ENCODE data around the gene TMEM179. TPM values are rescaled to one million over a fixed set of nuclear protein-coding genes. Genes with fewer than 3 reads are reported as not detected.

The TMEM179 gene
- total RNA-seq, 4 donors from 2014 or later = not detected

DNA sequence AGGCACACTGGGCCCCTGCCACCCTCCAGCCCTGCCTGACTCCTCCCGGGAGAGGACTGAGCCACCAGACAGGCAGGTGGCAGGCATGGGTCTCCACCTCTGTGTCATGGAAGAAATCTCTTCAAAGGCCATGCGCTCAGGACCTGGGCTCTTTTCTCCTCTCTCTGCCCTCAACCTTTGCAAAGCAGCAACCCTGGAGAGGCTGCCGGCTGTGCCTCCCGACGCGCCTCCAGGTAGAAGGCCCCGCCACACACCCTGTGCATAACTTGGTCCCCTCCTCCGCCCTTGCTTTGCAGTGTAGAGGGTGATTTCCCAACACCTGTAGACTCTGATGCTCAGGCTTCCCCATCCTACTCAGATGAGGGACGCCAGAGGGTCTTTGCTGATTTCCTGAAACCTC is 28.2 kb upstream of the TMEM179 start:
- no peak overlapping the region for H3K4me3 ChIP-seq (ENCODE audit: low read depth, poor library complexity, severe bottlenecking)
- peak in 1 of 2 donors; percentile 56 for DNase-seq (ENCODE audit: low spot score in 2 of 2)
- 70 to 77% methylated on average over 9 of the region's 9 CpGs for WGBS, 2 donors
- intact Hi-C loops (cut with DNase I; ENCODE audit: low total_unique reads) = loop anchor here (10.0 kb wide), 1 partner anchor 498 kb away; the partner anchor contains the start of gene KIF26A
- no peak for TF ChIP-seq POLR2A (IDR thresholded peaks at IDR 0.05)
- TF ChIP-seq, protein P1, sequence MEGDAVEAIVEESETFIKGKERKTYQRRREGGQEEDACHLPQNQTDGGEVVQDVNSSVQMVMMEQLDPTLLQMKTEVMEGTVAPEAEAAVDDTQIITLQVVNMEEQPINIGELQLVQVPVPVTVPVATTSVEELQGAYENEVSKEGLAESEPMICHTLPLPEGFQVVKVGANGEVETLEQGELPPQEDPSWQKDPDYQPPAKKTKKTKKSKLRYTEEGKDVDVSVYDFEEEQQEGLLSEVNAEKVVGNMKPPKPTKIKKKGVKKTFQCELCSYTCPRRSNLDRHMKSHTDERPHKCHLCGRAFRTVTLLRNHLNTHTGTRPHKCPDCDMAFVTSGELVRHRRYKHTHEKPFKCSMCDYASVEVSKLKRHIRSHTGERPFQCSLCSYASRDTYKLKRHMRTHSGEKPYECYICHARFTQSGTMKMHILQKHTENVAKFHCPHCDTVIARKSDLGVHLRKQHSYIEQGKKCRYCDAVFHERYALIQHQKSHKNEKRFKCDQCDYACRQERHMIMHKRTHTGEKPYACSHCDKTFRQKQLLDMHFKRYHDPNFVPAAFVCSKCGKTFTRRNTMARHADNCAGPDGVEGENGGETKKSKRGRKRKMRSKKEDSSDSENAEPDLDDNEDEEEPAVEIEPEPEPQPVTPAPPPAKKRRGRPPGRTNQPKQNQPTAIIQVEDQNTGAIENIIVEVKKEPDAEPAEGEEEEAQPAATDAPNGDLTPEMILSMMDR (IDR thresholded peaks at IDR 0.05) = no peak

DNA sequence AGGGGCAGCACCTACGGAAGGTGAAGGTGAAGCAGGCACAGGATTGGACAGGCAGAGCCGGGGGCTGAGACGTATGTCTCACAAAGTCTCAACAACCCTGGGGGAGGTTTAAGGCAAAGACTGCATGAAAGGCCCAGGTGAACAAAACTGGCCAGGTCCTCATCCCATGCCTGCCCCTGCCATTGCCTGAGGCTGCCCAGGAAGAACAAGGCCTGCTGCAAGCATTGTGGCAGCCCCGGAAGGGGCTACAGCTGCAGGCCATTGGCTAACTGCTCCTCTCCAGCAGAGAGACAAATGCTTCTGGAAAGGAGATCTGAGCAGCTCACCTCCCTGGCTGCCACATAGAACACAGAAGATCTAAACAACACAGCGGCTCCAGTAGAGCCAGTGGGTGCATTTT is 20.4 kb upstream of the TMEM179 start:
- DNase-seq (ENCODE audit: low spot score in 2 of 2) = peak in 1 of 2 donors; percentile 58
- intact Hi-C loops (cut with DNase I; ENCODE audit: low total_unique reads) = no loop called here
- H3K4me3 ChIP-seq (ENCODE audit: low read depth, poor library complexity, severe bottlenecking) = no peak overlapping the region
- TF ChIP-seq POLR2A (IDR thresholded peaks at IDR 0.05) = no peak
- TF ChIP-seq, protein P1 (IDR thresholded peaks at IDR 0.05) = no peak
- WGBS, 2 donors = 66 to 73% methylated on average over 4 to 5 of the region's 5 CpGs

DNA sequence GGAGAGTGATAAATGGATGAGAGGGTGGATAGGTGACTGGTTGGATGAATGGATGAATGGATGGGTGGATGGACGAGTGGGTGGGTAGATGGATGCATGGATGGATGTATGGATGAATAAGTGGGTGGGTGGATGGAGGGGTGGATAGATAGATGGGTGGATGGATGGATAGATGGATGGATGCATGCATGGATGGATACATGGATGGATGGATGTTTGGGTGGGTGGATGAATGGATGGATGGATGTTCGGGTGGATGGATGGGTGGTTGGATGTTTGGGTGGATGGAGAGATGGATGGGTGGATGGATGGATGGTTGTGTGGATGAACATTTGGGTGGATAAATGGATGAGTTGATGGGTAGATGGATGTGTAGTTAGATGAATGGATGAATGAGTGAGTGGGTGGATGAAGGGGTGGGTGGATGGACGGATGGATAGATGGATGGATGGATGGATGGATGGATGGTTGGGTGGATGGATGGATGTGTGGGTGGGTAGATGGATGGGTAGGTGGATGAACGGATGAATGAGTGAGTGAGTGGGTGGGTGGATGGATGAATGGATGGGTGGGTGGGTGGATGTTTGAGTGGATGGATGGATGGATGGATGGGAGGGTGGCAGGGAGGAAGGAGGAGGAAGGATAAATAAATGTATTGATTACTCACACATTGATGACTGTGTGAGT is 9.7 kb upstream of the TMEM179 start:
- no peak for DNase-seq (ENCODE audit: low spot score in 2 of 2)
- no peak overlapping the region for H3K4me3 ChIP-seq (ENCODE audit: low read depth, poor library complexity, severe bottlenecking)
- WGBS, 2 donors = 62 to 66% methylated on average over 4 of the region's 4 CpGs
- TF ChIP-seq POLR2A (IDR thresholded peaks at IDR 0.05) = no peak
- TF ChIP-seq, protein P1 (IDR thresholded peaks at IDR 0.05) = no peak
- intact Hi-C loops (cut with DNase I; ENCODE audit: low total_unique reads) = no loop called here

DNA sequence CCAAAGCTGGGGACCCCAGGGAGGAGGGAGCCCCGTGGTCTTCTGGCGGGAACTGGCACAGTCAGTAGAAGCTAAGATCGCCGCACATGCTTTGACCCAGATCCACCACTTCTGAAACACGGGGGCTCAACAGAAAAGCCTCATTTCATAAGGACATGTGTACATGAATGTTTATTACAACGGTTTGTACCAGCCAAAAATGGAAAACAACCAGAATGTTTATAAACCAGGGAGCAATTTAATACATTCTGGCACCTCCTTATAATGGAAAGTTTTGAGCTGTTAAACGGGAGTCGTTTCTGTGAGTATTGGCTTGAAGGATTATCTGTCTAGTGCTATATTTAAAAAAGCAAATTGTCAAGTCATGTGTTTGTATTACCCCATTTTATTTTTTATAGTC is 7.3 kb upstream of the TMEM179 start:
- TF ChIP-seq, protein P1 (IDR thresholded peaks at IDR 0.05) = no peak
- no peak for TF ChIP-seq POLR2A (IDR thresholded peaks at IDR 0.05)
- DNase-seq (ENCODE audit: low spot score in 2 of 2) = no peak
- no peak overlapping the region for H3K4me3 ChIP-seq (ENCODE audit: low read depth, poor library complexity, severe bottlenecking)
- intact Hi-C loops (cut with DNase I; ENCODE audit: low total_unique reads) = no loop called here
- WGBS, 2 donors = 54 to 58% methylated on average over 8 of the region's 8 CpGs

DNA sequence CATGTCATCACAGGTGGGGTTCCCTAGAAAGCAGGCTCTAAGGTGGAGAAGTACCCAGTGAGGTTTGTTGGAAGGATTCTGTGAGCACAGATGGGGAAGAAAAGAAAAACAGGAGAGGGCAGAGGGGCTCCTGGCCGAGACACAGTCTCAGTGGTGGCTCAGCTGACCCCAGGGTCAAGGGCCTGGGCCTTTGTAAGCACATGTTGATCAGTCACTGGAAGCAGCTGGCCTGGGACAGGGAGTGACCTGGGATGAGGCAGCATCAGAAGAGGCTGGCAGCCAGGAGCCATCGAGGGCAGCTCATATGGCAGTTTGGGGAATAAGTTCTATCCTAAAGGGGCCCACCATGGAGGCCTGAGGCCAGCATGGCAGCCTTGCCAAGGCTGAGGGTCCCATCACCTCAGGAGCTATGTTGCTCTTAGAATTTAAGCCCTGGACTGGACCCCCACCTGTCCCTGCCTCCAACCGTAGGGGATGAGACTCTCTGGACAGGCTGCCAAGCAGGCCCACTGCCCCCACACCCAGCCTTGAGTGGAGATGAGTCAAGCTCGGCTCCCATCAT is 6.3 kb upstream of the TMEM179 start:
- intact Hi-C loops (cut with DNase I; ENCODE audit: low total_unique reads) = no loop called here
- WGBS, 2 donors = 62 to 70% methylated on average over 4 of the region's 4 CpGs
- TF ChIP-seq POLR2A (IDR thresholded peaks at IDR 0.05) = no peak
- TF ChIP-seq, protein P1 (IDR thresholded peaks at IDR 0.05) = no peak
- no peak overlapping the region for H3K4me3 ChIP-seq (ENCODE audit: low read depth, poor library complexity, severe bottlenecking)
- DNase-seq (ENCODE audit: low spot score in 2 of 2) = peak in 1 of 2 donors; percentile 39

Measured in lower leg skin (tissue), 4 donors.